Measurements from ENCODE around the gene CRB2.

GRCh38 chr9:123414936-123415930 lies 59.2 kb downstream of the CRB2 start:
- TF ChIP-seq POLR2A (IDR thresholded peaks at IDR 0.05; ENCODE audit: low read depth, low read length) = no peak
- TF ChIP-seq CTCF (IDR thresholded peaks at IDR 0.05; ENCODE audit: extremely low read depth in 1 of 2, insufficient read depth in 1 of 2, low read depth in 1 of 2, low read length in 2 of 2) = no peak
- TF ChIP-seq EZH2 (IDR thresholded peaks at IDR 0.05; ENCODE audit: borderline replicate concordance, low read depth, low read length, severe bottlenecking) = no peak
